ENCODE data around the gene TMSB4X. TPM values are rescaled to one million over a fixed set of nuclear protein-coding genes. Genes with fewer than 3 reads are reported as not detected.
"Not testable (repeated sequence)": the region's sequence is repeated elsewhere in the genome, so short reads cannot be mapped to it uniquely, and the experiment has no call there.

The TMSB4X gene
- total RNA-seq, 1 donor from 2014 or later: 15,061 TPM

- DNase-seq (ENCODE audit: low read depth in 2 of 2): peak in 1 of 2 donors; percentile 35
These were observed 1.2 kb downstream of the TMSB4X start for GRCh38 chrX:12975991-12976558.

- not testable (repeated sequence) for DNase-seq (ENCODE audit: low read depth in 2 of 2)
These were observed 2.2 kb downstream of the TMSB4X start for GRCh38 chrX:12976819-12977732.

GRCh38 chrX:12977761-12978204 lies 2.9 kb downstream of the TMSB4X start:
- DNase-seq (ENCODE audit: low read depth in 2 of 2): no peak

- peak in 1 of 2 donors; percentile 75 for DNase-seq (ENCODE audit: low read depth in 2 of 2)
These were observed 3.5 kb downstream of the TMSB4X start for GRCh38 chrX:12978205-12979025.

GRCh38 chrX:12979026-12979607 lies 4.2 kb downstream of the TMSB4X start:
- DNase-seq (ENCODE audit: low read depth in 2 of 2): no peak

GRCh38 chrX:12979616-12980015 lies 4.7 kb downstream of the TMSB4X start:
- DNase-seq (ENCODE audit: low read depth in 2 of 2): no peak

- DNase-seq (ENCODE audit: low read depth in 2 of 2): not testable (repeated sequence)
These were observed 5.1 kb downstream of the TMSB4X start for GRCh38 chrX:12980039-12980438.

GRCh38 chrX:12981880-12982279 lies 7.0 kb downstream of the TMSB4X start:
- peak; percentile 44 to 74 for DNase-seq (ENCODE audit: low read depth in 2 of 2)

GRCh38 chrX:12984603-12985319 lies 9.9 kb downstream of the TMSB4X start:
- peak in 1 of 2 donors; percentile 90 for DNase-seq (ENCODE audit: low read depth in 2 of 2)

- no peak for DNase-seq (ENCODE audit: low read depth in 2 of 2)
These were observed 10.4 kb downstream of the TMSB4X start for GRCh38 chrX:12985331-12985730.

- DNase-seq (ENCODE audit: low read depth in 2 of 2): no peak
These were observed 11.4 kb downstream of the TMSB4X start for GRCh38 chrX:12986164-12986779.

- DNase-seq (ENCODE audit: low read depth in 2 of 2): peak in 1 of 2 donors; percentile 18
These were observed 12.0 kb downstream of the TMSB4X start for GRCh38 chrX:12986886-12987285.

- DNase-seq (ENCODE audit: low read depth in 2 of 2): no peak
These were observed 12.4 kb downstream of the TMSB4X start for GRCh38 chrX:12987340-12987739.

GRCh38 chrX:12987900-12988594 lies 13.1 kb downstream of the TMSB4X start:
- no peak for DNase-seq (ENCODE audit: low read depth in 2 of 2)

GRCh38 chrX:12988797-12989196 lies 13.9 kb downstream of the TMSB4X start:
- DNase-seq (ENCODE audit: low read depth in 2 of 2): peak in 1 of 2 donors; percentile 74

- no peak for DNase-seq (ENCODE audit: low read depth in 2 of 2)
These were observed 14.6 kb downstream of the TMSB4X start for GRCh38 chrX:12989461-12989860.

- no peak for DNase-seq (ENCODE audit: low read depth in 2 of 2)
These were observed 16.7 kb downstream of the TMSB4X start for GRCh38 chrX:12991575-12991974.

GRCh38 chrX:12992544-12993118 lies 17.7 kb downstream of the TMSB4X start:
- no peak for DNase-seq (ENCODE audit: low read depth in 2 of 2)

GRCh38 chrX:12993826-12994225 lies 18.9 kb downstream of the TMSB4X start:
- DNase-seq (ENCODE audit: low read depth in 2 of 2): no peak

Measured in dermis microvascular lymphatic vessel endothelial cell (primary cell).